Activated effector memory CD4-positive, alpha-beta T cell treated with Interleukin-2 at 50 U/mL for 16 hours (primary cell): ENCODE measurements around the gene ALOX12B.

ENCODE experiments used
- DNase-seq: peaks from one replicate; pipeline ENCODE4 v3.0.0-alpha.2; 2020

ALOX12B gene

DNA sequence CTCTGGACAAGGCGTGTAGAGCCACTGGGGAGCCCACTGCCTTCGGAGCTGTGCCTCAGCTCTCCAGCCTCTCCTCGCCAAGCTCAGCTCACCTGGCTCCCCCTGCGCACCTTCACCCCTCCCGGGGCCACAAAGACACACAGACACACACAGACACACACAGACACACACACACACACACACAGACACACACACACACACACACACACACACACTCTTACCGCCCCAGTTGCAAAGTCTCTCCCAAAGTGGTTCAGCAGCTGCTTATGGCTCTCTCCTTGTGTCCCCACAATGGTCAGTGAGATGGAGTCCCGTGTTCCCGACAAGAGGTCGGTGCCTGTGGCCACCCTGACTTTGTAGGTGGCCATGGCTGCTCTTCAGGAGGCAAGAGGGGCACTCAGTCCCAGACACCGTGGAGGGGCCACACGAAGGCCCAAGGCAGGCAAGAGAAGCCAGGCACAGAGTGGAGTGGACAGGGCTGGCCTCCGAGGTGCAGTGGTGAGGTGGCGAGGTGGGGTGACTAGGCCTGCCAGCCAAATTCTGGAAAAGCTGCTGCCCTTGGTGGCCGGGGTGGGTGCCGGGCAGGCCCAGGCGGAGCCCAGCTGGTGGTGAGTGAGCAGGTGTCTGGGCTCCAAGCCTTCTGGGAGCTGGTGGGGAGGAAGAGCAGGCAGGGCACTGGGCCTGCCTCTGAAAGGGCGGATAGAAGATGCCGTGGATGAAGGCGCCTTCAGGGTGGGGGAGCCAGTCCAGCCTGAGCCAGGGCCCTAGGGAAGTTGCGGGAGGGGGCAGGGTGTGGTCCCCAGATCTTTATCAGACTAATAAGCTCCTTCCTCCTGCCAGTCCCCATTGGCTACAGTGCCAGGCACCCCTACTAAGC lies at the start of gene ALOX12B:
TSS of gene ALOX12B (minus strand) at position 642 of the 877 bp plus-strand sequence. CDS start at position 368, 274 bp downstream.
- no peak for DNase-seq

DNA sequence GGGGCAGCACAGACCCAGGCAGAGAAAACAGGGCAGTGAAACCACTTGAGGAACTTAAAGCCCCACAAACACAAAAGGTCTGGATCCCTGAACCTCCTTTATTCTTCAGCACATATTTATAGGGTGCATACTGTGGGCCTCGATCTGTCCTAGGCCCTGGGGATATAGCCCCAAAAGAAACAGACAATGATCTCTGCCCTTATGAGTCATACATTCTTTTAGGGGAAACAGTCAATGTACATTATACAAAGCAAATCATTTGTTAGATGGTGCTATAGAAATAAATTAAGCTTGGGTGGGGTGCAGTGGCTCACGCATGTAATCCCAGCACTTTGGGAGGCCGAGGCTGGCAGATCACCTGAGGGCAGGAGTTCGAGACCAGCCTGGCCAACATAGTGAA lies 46.4 kb upstream of the ALOX12B start:
- DNase-seq, result no peak

DNA sequence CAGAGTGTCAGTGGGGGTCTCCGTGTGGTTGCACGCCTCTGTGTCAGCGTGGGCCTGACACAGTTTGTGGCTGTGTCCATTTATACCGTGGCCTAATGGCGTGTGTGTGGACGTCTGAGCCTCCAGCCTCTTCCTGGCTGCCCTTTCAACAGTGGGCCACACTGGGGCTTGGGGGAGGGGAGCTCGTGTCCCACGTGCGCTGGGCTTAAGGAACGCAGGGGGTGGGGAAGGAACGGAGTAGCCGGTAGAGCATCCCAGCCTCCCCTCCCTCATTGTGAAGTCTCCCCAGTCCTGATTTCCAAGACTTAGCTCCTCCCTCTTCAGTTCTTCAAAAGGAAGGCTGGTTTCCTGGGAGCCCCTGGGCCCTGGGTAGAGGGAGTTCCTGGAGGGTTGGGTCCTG lies 45.9 kb upstream of the ALOX12B start:
- DNase-seq, result no peak

DNA sequence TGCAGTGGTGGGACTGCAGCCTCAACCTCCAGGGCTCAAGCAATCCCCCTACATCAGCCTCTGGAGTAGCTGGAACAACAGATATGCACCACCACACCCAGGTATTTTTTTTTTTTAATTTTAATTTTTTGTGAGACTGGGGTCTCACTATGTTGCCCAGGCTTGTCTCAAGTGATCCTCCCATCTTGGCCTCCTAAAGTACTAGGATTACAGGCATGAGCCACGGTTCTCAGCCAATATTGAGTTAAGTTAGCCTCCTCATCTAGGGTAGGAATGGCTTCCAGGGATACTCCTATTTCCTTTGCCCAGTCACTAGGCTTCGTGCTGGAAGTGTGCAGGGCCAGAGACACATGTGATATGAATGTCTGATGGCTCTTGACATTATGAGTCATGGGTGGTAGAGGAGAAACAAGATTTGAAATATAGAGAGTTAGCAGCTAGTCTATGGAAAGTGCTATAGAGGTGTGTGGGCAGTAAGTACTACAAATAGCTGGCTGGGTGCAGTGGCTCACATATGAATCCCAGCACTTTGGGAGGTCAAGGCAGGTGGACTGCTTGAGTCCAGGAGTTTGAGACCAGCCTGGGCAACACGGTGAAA lies 44.4 kb upstream of the ALOX12B start:
- no peak for DNase-seq

DNA sequence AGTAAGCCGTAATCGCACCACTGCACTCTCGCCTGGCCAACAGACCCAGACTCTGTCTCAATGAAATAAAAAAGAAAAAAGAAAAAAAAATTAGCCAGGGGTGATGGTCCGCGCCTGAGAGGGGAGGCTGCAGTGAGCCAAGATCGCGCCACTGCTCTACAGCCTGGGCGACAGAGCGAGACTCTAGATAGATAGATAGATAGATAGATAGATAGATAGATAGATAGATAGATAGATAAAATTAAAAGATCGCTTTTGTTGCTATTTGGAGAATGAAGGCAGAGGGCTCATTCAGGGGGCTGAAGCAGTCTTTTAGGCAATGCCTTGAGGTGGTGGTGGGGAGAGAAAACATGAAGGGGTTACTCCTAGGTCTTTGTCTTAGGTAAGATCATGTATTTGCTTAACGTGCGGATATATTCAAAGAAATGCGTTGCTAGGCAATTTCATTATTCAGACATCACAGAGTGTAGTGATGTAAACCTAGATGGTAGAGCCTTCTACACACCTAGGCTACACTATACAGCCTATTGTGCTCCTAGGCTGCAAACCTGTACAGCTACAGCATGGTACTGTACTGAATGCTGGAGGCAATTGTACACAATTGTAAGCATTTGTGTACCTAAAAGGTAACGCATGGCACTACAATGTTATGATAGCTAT lies 40.7 kb upstream of the ALOX12B start:
- DNase-seq, result no peak

DNA sequence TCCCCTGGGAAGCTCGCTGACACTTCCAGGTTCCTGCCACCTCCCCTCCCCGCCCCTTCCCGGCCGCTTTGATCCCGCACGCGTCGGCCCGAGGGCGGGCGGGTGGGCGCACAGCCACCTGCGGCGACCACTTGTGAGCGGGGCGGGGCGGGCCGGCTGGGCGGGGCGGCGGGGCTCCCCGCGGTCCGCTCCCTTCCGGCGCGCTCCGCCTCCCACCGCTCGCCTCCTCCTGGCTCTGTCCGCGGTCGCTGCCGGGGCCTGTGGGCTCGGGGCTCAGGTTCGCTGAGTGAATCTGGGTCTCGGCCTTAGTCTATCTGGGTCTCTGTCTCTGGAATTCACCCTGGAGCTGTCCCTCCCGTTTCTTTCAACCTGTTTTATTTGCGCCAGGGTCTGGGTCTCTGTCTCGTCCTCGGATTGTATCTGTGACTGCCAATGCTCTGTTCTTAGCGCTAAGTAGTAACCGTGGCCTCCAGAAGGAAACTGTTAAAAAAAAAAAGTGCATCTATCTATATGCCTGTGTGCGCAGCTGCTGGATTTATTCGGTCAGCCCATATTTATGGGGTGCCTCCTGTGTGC lies 39.1 kb upstream of the ALOX12B start:
- DNase-seq, result peak; percentile 24

DNA sequence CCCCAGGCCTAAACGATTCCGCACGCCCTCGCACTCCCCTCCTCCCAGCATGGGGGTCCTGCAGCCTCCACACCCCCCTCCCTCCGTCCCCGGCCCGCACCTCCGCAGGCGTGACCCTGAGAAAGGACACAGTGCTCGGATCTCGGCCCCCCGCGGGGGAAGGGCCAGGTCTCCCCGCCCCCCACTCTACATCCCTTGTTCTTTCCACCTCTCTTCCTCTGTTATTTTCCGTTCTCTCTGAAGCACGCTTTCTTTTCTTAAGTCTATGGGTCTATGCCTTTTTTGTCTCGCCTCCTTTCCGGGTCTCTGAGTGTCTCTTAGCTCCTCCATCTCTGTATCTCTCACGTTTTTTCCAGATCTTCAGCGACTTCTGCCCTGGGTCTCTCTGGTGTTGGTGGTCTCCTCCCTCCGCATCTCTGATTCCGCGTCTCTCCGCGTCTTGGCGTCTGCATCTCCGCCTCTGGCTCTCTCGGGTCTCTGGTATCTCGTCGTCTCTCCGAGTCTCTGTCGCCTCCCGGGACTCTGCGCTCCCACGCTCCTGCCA lies 38.5 kb upstream of the ALOX12B start:
- no peak for DNase-seq

DNA sequence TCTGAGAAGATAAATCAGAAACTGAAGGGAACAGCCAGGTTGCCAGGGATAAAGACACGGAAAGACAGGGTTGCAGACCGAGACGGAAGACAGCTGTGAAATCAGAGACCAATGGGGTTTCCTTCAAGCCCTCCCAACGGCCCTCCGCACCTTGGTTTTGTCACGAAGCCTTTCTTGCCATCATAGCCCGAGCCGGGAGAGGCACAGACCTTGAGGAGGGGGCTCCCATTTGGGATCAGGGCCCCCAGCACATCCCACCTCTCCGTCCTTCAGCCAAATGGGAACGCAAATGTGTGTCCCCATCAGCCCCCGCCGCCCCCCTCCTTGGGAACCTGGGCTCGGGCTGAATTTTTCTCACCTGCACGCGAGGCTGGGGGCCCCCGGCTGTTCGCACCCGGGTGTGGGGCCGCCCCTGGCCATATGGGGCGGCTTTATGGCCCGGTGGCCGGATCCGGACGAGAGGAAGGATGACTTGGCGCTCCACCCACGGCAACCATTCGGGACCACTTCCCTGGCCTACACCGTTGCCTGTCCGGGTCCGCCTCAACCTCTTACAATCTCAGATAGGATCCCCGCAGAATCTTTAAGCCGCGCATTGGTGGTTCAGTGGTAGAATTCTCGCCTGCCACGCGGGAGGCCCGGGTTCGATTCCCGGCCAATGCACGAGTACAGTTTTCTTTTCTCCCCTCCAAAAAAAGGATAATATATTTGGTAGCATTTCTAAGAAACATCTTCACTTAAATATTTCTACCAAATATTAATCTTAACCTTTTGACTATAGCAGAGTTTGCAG lies 37.8 kb upstream of the ALOX12B start:
- DNase-seq, result peak; percentile 73

DNA sequence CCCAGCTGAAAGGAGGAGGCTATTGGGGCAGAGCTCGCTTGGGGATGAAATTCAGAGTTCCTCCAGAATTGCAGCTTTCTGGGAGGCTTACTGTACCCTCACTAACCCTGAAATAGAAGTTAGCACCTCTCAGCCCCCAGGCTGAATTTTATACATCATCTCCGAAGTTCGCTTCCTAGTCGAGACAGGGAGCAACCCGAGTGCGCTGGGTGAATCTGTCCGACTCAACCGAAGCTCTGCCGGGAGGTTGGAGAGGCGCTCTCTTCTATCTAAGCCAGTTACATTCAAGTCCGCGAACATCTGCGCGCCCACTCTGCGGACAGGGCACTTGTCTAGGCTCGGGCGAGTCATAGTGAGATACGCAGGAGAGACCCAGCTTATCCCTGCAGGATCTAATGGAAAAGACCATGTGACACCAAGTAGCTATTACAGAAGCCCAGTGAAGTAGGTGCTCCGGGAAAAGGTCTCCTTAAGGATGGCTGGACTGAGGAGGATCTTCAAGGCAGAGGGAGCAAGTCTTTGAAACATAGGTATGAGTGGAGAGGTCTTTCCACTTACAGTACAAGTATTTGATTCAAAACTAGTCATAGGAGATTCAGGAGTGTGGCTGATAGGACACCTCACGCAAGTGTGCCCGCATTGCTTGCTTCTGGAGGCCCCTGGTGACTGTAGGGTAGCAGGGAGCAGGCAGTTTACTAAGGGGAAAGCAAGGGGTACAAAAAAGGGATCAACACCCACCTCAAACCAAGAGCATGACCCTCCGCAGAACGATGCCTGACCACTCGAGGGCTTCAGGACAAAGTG lies 37.0 kb upstream of the ALOX12B start:
- DNase-seq, result no peak

DNA sequence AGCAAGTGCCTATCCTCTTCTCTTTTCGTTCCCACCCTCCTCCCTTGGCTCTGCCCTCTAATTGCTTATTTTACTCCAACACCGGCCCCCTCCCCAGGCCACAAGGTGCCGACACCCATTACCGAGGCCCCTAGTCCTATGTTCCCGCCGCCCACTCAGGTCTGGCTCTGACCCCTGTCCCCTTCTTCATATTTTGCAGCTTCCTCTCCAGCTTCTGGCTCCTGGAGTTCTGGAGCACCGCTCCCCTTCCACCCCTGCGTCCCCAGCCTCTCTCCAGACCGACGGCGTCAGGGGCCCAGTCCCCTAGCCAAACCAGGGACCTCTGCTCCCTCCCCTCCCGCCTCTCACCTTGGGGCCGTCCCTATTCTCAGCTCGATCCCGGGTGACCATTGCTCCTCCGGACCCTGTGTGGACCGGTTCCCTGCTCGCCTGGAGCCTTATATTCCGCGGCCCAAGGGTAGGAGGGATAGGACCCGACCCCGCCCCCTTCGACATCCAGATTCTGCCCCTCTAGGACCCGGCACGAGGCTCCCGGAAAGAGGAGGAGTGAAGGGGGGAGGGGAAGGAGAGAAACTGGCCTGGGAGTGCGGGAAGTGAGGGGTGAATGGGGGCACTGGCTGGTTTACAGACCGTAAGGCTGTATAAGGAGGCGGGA lies 36.3 kb upstream of the ALOX12B start, which contains the start of gene HES7:
TSS of gene HES7 (minus strand) at position 412 of the 655 bp plus-strand sequence. CDS start at position 390, 22 bp downstream.
- no peak for DNase-seq

DNA sequence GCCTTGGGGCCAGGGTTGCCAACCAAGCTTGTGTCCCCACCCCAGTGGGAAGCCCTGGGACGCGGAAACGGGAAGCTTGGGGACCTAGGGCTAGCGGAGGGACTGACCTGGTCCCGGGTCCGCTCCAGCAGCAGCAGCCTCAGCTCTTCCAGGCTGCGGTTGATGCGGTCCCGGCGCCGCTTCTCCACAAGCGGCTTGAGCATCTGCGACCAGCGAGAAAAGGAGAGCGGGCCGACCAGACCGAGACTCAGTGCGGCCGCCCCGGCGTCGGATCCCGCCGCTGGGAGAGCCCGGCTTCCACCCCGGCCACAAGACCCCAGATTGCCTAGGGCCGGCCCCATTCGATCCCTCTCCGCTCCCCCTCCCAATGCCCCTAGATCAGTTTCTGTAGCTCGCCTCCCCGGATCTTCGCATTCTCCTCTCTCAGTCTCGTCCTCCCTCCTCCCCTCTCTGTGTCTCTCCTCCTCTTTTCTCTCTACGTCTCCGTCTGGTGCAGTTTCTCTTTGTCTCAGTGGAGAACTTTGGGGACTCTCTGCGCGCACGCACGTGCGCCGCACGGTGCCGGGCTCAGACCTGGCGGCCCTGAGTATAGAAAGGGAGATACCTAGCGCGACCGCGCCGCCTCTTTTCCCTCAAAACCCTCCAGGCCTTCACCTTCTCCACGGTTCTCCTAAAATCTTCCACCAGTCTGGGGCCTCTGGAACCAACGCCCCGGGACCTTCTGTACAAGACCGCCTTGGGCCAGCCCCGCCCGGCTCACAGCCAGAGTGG lies 35.6 kb upstream of the ALOX12B start:
- DNase-seq, result no peak

DNA sequence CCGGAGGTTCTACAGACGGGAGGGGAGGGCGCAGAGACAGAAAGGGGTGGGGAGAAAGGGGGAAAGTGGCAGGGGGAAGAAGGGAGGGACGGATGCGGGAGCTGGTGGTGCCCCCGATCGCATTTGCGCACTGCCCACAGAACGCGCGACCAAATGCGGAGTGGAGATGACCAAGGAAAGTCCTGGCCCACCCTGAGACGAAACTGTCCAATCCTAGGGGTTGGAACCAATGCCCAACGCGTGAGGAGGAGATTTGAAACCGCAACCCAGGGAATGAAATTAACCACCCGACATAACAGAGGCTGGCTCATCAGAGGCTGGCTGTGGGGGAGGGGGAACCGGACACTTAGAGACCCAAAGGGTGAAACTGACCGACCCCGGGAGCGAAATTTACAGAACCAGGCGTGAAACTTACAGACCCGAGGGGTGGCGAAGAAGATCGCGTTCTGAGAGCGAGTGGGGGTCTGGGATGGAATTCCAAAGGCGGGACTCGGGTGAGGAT lies 35.0 kb upstream of the ALOX12B start:
- no peak for DNase-seq

DNA sequence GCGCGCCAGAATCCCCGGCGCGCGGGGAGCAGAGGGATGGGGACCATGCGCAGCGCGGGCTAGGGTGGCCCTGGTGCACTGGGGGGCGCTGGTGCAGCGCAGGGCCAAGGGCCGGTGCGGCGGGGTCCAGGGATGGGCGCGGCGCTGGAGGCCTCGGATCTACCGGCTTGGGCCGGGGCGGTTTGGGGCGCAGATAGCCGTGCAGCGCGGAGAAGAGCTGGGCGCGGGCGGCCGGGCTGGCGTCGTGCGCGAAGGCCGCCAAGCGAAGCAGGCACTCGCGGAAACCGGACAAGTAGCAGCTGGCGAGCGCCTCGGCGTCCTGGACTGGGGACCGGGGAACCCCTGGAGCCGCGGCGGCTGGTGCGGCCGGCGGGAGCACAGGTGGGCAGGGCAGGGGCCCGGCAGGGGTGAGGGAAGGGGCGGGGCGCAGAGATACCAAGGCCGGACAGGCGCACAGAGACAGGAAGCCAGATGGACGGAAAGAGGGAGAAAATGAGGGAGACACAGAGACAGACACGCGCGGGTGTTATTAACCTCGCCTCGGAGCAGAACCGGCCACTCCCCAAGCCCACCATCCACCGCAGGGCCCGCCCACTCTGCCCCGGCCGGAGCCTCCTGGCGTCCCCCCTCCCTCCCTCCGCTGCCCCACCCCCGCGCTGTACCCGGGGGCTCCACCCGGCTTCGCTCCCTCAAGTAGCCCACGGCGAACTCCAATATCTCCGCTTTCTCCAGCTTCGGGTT lies 34.3 kb upstream of the ALOX12B start:
- no peak for DNase-seq

DNA sequence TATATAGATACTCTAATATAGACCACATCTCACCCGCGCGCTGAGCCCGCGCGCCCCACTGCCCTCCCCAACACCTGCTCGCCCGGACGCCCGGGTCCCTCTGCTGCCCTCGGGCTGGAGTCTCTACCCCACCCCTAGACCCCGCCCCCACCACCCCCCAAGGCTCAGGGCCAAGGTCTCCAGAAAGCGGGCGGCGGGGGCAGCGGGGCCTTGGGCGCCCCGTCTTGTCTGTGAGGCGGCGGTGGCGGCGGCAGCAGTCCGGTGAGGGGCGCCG lies 33.8 kb upstream of the ALOX12B start:
- no peak for DNase-seq

DNA sequence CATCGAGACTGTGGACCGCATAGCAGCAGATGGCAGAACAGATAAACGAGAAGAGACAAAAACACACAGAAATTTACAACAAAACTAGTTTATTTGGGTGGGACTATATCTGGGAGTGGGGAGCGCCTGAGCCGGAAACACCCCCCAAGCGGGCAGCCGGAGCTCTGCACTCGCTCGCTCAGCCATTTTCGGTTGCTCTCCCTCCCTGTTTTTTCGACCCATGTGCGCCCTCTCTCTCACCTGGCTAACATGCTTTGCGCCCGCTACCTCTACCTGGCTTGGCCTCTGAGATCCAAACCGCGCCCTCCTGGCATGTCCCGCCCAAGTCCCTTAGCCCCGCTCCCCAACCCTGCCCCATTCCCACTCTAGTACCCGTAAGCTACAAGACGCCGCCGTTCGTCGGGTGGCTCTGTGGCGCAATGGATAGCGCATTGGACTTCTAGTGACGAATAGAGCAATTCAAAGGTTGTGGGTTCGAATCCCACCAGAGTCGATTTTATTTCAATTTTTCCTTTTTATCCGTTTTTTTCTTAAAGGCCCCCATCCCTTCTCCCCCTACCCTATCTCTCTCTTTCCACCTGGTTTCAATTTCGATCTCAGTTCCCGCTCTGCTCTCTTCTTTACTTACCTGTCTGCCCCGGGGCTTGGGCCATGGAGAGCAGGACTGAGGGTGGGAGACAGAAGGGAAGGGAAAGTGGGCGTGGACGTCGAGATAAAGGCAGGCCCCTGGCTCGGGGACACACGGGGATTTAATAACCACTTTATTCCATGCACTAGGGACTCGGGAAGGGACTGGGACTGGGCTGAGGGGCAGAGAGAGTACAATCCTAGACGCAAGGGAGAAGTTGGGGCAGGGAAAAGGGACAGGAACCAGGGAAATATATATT lies 33.2 kb upstream of the ALOX12B start:
- DNase-seq, result peak; percentile 32

DNA sequence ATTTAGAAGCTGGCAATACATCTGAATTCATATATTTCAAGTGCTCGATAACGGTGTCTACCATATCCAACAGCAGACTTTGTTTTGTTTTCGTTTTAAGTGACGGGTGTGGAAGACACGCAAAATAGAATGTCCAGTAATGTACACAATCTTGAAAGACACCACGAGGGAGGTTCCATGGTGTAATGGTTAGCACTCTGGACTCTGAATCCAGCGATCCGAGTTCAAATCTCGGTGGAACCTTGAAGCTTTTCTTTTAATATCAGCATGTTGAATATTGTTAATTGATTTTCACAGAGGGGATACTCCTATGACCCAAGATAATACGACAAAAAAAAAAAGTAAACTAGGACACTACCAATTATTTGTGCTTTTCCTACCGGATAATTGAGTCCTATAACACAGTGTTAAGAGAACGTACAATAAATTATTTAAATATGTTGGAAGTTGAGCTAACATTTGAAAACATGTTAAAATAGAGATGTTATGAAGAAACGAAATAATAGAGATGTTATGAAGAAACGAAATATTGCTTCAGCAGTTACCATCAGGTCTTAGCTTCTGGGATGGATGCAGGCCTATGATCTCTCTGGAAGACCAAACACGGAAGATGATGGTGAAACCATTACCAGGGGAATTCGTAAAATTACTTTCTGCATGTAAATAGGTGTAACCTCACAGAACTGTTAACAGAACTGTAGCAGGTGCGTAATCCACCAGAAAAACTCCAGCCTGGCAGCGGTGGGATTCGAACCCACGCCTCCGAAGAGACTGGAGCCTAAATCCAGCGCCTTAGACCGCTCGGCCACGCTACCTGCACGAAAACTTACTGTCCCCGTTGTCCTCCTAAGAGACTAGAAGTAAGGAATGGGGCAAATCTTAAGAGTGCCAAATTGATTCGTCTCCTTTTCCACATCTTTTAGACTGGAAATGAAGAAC lies 32.3 kb upstream of the ALOX12B start:
- DNase-seq, result peak; percentile 60
